ENCODE data around the gene CLEC4E.
"Not testable (repeated sequence)": the region's sequence is repeated elsewhere in the genome, so short reads cannot be mapped to it uniquely, and the experiment has no call there.

CLEC4E gene, protein sequence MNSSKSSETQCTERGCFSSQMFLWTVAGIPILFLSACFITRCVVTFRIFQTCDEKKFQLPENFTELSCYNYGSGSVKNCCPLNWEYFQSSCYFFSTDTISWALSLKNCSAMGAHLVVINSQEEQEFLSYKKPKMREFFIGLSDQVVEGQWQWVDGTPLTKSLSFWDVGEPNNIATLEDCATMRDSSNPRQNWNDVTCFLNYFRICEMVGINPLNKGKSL

DNA sequence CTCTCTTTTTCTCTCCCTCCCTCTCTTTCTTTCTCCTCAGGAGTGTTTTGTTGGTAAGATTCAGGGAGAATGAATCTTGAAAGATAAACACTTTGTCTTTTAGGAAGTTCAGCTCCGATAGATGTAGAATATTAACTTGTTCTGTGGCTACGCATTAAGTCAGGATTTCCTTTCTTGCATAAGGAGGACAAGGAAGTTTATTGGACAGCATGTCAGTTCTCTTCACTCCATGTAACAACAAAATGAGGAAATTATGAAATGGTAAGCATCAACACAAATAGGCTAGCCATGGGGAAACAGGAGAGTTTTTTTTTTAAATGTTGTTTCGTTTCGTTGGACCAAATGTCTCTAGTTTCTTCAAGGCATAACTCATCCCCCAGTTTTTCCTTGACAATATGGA, at the start of gene CLEC4E:
CLEC4E (minus strand) TSS at position 75 of the 400 bp plus-strand sequence. CDS start 108 bp downstream, outside the sequence.
- DNase-seq = not testable (repeated sequence)

- DNase-seq = no peak
Observed at GRCh38 chr12:8589679-8590078, 49.0 kb upstream of the CLEC4E start.

- DNase-seq = not testable (repeated sequence)
Observed at GRCh38 chr12:8584478-8584877, 43.8 kb upstream of the CLEC4E start.

DNA sequence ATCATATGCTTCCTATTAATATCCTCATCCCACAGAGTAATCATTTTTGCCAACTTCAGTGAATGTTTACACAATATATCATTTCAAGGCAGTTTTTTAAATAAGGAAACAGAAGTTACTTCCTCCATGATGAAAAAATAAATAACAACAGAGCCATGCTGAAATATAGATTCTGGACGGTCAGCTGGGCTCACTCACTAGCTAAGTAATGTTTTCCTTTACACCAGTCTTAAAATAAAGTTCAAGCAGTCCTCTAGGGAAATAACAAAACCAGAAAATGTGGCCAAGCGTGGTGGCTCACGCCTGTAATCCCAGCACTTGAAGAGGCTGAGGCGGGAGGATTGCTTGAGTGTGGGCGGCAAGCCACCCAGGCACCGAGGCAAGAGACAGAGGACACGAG, 43.3 kb upstream of the CLEC4E start:
- DNase-seq = no peak

DNA sequence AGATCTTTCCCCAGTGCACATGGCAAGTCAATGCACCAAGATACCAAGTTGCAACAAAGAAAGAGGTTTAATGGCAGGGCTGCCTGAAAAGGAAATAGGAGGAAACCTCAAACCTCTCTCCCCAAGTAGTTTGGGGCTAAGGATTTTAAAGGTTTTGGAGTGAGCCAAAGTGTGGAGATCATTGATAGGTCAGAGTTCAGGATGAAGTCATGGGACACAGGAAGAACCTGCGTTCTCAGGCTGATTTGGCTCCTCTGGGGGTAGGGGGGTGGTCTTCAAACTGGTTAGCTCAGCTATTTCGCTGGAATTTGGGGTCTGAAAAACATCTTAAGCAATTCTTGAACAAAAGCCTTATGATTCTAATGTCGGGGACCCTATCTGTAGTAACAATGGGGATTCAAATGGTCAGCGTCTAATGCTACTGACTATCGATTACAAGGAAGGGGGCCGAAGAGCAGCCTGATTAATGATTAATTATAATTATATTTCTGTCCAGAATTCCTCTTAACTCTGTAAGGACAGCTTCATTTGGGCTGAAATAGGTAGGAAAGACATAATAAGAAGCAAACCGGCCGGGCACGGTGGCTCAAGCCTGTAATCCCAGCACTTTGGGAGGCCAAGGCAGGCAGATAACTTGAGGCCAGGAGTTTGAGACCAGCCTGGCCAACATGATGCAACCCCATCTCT, 40.5 kb upstream of the CLEC4E start:
- no peak for DNase-seq

DNA sequence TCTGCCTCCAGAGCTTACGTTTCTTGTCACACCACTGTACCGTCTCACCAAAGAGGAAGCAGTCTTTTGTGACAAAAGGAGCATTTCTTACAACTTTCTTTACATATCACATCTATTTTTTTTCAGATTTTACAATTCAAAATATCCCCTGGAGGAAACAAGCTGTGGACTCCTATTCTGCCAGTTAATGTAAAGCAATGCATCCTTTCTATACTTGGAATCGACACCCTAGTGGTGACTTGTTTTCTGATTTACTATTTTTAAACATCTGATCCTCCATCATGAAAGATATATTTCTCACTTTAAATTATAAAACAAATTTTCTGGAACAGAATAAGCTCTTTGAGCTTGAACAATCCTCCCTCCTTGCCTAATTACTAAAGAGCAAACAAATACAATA, 37.2 kb upstream of the CLEC4E start:
- no peak for DNase-seq

- DNase-seq = no peak
Observed at GRCh38 chr12:8572507-8572906, 31.8 kb upstream of the CLEC4E start.

GRCh38 chr12:8566525-8566924, 25.8 kb upstream of the CLEC4E start:
- DNase-seq = no peak

GRCh38 chr12:8566052-8566451, 25.3 kb upstream of the CLEC4E start:
- not testable (repeated sequence) for DNase-seq

GRCh38 chr12:8564656-8565055, 24.0 kb upstream of the CLEC4E start:
- no peak for DNase-seq

- no peak for DNase-seq
Observed at GRCh38 chr12:8563356-8563755, 22.7 kb upstream of the CLEC4E start.

DNA sequence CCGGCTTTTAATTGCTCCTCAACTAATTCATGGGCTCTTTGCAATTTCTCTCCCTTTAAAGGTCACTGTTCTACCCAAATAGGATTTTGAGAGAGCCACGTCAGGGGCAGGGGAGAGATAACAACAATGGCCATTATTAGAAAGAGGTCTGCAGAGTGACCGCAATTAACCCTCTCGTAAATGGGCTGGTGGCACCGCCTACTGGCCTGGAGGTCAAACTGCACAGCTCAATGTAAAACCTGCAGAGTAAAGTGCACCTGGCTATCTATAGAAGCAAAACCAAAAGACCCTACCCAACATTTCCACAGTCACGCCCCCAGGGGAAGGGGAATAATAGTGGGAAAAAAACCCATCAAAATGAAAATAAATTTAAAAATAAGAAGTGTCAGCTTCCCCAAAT, 21.6 kb upstream of the CLEC4E start:
- no peak for DNase-seq

DNA sequence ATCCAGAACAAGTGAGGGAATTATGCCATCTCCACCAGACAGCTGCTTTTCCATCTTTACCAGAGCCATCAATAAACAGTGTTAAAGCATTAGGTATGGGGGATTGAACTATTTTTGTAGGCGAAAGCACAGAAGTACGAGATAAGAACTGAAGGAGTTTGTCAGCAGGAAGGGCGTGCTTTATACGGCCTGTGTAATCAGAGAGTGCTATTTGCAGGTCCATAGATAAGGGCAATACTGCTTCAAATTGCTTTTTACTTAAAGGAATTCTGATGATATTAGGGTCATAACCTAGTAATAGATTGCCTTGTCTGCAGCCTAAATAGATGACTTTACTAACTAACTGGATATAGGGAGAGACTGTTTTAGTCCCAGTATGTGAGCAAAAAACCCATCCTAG, 20.3 kb upstream of the CLEC4E start:
- DNase-seq = no peak

DNA sequence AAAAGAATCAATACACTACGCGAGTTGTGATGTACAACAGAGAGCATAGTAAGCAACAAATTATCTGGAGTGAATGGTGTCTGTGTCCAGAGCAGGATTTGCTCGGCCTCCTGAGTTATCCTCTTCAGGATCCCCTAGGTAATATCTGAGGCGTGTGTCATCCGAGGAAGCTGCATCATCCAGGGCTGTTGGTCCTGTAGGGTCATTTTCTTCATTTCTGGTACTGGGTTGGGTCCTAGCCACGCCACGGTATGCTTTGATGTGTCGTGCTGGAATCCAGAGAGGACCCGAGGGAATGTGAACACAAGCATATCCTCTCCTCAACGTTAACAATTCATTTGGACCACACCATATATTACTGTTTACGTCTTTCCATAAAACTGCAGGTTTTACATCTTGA, 19.0 kb upstream of the CLEC4E start:
- no peak for DNase-seq

DNA sequence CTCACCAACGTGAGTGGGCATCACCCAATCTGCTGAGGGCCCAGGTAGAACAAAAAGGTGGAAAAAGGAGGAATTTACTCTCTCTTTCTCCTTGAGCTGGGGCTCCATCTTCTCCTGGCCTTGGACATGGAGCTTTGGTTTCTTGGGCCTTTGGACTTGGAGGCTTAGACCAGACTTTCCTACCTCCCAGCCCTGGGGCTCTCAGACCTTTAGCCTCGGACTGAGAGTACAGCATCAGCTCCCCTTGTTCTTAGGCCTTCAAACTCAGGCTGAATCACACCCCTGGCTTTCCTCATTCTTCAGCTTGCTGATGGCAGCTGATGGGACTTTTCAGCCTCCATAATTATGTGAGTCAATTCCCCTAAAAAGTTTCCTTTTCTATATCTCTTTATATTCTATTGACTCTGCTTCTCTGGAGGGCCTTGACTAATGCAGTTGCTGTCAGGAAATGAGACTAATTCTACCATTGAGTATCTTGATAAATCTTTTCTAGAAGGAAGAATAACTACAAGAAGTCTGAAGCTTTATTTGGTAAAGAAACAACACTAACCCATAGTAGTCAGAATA, 15.9 kb upstream of the CLEC4E start:
- no peak for DNase-seq

DNA sequence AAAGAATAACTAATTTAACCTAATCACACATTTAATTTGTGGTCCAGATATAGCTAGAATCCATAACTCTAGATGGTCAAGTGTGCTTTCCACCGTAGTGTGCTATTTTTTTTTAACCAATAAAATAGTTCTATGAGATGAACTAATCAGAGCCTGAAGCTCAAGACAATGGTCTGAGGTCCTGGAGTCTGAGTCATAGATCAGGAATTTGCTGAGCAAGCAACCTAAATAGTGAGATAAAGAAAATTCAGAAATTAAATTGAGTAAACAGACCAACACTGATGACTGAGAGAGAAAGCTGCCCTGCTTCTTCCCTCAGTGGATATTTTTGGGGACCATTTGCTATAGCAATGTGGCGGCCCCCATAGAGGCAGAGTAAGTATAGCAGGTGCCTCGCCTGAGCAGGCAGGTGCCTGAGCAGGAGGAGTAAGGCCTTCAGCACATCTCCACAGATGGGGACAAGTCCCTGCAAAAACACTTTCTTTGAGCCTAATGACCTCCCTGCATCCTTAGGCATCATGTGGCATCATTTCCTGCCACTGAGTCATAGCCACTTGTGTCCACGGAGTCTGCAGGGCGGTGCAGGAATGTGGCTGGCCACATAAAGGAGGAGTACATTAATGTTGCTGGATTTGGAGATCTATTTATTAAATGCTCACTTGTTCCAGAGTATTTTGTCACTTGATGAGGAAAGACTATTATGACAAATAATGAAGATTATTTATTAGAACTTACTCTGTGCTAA, 13.9 kb upstream of the CLEC4E start:
- no peak for DNase-seq

DNA sequence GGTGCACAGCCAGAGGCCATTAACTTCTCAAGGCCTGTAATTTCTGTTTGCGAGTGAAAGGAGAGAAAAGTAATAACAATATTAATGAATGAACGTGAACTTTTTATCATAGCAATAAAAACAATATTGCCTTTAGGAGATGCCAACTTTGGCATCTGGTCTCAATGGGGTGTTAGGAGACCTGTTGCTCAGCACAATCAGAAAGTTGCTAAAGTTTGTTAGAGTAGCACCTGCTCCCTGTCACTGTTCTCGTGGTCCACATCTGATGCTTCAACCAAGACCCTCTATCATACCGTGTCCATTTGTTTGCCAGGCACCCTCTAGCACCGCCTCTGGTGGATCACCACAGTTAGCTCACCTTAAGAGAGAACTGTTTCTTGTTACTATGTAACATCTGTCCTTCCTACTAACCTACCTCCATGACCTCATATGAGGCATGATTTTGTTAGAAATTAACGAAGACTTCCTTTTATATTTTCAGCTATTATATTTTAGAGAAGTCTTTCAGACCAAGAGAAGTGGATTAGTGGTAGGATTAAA, 12.5 kb upstream of the CLEC4E start:
- DNase-seq = peak in 1 of 2 experiments; percentile 62

GRCh38 chr12:8549381-8549780, 8.7 kb upstream of the CLEC4E start:
- DNase-seq = no peak

DNA sequence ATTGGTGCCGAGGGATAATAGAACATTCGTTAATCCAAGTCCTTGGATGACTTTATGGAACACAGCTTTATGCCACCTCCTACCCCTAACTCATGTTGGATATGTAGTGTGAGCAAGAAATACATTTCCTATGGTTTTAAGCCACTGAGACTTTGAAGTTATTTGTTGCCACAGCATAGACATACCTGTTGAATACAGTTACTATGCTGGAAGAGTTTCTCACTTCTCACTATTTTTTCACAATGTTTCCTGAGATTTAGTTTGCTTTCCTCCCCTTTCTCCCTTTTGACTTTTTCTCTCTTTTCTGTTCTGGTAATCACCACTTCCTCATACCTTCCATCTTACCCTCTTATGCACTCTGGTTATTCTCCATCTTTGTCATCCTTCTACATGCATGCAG, 7.5 kb upstream of the CLEC4E start:
- DNase-seq = no peak

DNA sequence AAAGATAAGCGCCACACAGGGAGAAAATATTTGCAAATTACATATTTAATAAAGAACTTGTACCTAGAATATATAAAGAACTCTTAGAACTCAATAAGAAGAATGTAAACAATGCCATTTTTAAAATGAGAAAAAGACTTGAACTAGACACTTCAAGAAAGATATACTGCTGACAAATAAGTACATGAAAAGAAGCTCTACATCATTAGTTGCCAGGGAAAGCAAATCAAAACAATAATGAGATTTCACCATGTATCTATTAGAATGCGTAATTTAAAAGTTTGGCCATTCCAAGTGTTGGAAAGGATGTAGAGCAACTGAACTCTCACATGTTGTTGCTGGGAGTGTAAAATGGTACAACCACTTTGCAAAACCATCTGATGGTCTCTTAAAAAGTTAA, 6.9 kb upstream of the CLEC4E start:
- no peak for DNase-seq

GRCh38 chr12:8546591-8546990, 5.9 kb upstream of the CLEC4E start:
- DNase-seq = no peak

DNA sequence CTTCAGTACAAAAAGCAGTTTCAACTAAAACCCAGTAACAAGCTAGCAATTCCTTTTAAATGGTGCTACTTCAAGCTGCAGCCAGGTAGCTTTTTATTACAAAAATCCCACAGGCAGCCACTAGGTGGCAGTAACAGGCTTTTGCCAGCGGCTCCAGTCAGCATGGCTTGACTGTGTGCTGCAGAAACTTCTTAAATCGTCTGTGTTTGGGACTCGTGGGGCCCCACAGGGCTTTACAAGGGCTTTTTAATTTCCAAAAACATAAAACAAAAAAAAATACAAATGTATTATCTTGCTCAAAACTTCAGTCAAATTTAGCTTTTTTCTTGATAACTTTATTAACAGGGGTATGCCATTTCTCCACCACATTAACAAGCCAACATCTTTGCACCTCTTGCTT, 3.6 kb upstream of the CLEC4E start:
- DNase-seq = peak; percentile 58 to 66

DNA sequence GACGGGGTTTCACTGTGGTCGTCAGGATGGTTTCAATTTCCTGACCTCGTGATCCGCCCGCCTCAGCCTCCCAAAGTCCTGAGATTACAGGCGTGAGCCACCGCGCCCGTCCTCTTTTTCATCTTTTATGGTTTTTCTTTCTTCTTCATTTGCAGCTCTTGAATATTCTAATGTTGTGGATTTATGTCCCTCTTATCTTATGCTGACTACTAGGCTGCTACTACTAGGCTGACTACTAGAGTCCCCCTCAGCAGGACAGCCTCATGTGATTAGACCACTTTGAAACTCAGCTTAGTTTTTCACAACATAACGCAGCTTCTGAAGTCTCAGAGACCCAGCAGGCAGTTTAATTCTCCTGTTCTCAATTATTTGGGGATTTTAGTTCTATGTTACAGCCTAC, 857 bp upstream of the CLEC4E start:
- no peak for DNase-seq
